Measurements from ENCODE around the gene PARD3B. TPM values are rescaled to one million over a fixed set of nuclear protein-coding genes. Genes with fewer than 3 reads are reported as not detected.
"Not testable (repeated sequence)": the region's sequence is repeated elsewhere in the genome, so short reads cannot be mapped to it uniquely, and the experiment has no call there.

PARD3B gene
- total RNA-seq, 4 donors from 2014 or later: 27.8 to 39.3 (median 33.7) TPM

GRCh38 chr2:205481861-205482260, 936.6 kb downstream of the PARD3B start:
- no peak for ATAC-seq (ENCODE audit: low FRiP score)
- TF ChIP-seq, protein P1, sequence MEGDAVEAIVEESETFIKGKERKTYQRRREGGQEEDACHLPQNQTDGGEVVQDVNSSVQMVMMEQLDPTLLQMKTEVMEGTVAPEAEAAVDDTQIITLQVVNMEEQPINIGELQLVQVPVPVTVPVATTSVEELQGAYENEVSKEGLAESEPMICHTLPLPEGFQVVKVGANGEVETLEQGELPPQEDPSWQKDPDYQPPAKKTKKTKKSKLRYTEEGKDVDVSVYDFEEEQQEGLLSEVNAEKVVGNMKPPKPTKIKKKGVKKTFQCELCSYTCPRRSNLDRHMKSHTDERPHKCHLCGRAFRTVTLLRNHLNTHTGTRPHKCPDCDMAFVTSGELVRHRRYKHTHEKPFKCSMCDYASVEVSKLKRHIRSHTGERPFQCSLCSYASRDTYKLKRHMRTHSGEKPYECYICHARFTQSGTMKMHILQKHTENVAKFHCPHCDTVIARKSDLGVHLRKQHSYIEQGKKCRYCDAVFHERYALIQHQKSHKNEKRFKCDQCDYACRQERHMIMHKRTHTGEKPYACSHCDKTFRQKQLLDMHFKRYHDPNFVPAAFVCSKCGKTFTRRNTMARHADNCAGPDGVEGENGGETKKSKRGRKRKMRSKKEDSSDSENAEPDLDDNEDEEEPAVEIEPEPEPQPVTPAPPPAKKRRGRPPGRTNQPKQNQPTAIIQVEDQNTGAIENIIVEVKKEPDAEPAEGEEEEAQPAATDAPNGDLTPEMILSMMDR (IDR thresholded peaks at IDR 0.05): no peak
- DNase-seq (ENCODE audit: low spot score): no peak

DNA sequence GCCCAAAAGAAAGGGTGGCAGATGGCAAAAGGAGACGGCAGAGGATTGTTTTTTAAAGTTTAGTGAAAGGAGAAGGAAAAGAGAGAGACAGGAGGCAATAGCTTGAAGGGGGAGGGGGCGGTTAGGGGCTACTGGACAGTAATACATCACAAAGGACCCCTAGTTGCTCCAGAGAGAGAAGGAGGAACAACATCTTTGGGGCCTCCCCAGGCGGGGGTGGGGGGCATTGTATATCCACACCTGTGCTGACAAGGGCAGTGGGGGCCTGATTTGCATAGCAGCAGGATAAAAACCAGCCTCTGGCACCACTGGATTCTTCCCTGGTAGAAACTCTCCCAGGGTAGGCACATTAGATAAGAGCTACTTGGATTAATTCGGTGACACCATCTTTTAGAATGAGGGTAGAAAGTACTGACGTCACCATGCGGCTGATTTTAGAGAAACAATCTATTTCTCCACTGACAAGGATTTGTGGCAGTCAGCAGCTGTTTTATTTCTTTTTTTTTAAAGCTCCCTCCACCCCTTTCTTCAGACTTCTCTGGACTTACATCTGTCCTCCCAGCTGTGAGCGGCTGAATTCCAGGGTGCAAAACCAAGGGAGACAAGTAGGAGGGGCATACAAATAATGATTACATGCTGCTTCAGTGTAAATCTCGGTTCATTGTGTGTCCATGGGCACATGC, 937.3 kb downstream of the PARD3B start:
- DNase-seq (ENCODE audit: low spot score) (no peak), ATAC-seq (ENCODE audit: low FRiP score) (no peak)
- TF ChIP-seq, protein P1 (IDR thresholded peaks at IDR 0.05): no peak

DNA sequence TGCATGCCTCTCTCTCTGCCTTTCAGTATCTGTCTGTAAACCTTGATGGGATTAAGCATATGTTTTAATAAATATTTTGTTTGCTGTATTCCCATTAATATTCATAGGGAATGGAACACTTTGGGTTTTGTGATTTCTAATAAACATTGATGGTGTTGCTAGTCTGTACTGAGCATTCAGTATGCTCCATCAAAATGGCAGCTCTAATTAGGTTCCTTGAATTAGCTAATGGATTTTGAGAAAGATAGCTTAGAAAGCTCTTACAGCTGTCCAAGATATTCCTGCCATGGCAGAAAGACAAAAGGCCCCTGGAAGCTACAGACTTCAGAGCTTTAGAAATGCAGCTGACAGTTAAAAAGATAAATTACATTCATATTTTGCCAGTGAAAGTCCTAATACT, 937.8 kb downstream of the PARD3B start:
- TF ChIP-seq, protein P1 (IDR thresholded peaks at IDR 0.05): no peak
- DNase-seq (ENCODE audit: low spot score) (no peak), ATAC-seq (ENCODE audit: low FRiP score) (no peak)

- no peak for DNase-seq (ENCODE audit: low spot score)
- TF ChIP-seq, protein P1 (IDR thresholded peaks at IDR 0.05): no peak
- ATAC-seq (ENCODE audit: low FRiP score): no peak
Measured at GRCh38 chr2:205484215-205484614, 938.9 kb downstream of the PARD3B start.

GRCh38 chr2:205484764-205485163, 939.5 kb downstream of the PARD3B start:
- ATAC-seq (ENCODE audit: low FRiP score): no peak
- TF ChIP-seq, protein P1 (IDR thresholded peaks at IDR 0.05): no peak
- DNase-seq (ENCODE audit: low spot score): no peak

DNA sequence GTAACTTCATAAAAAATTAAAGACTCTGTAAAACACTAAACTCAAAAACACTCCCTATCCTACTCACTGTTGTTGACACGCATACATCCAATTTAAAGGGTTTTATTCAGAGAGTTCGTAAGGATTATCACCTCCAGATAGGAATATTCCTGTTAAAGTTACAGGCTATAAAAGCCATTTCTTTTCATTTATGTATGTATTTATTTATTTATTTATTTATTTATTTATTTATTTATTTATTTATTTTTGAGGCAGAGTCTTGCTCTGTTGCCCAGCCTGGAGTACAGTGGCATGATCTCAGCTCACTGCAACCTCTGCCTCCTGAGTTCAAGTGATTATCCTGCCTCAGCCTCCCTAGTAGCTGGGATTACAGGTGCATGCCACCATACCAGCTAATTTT, 948.3 kb downstream of the PARD3B start:
- DNase-seq (ENCODE audit: low spot score); ATAC-seq (ENCODE audit: low FRiP score): not testable (repeated sequence)

DNA sequence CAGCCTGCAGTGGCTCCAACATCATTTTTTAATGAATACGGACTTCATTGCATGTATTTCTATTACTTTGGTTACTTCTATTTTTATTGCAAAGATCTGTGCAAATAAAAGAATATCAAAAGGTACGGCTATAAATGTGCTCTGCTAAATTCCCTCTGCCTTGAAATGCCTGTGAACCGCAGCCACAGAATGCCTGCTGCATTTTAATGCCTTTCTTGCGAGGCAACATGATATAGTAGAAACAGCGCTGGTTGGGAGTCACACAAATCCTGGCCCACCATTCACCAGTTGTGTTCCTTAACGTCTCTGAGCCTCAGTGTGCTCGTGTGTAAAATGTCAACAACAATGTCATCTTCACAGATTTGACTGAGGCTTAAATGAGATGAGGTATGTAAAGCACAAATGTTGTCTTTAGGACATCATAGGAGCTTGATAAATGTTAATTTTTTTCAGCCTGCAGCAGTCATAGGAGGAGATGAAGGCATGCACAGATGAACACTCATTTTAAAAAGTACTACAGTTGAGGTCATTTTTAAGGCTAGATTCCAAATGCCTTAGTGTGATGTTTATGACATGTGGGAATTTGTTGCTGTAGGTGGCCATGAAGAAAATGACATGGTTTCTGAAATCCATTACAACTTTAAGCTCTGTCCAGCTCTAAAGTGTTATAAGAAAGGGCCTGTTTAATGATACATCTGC, 949.4 kb downstream of the PARD3B start:
- no peak for ATAC-seq (ENCODE audit: low FRiP score)
- TF ChIP-seq, protein P1 (IDR thresholded peaks at IDR 0.05): no peak
- DNase-seq (ENCODE audit: low spot score): no peak

All from omental fat pad (tissue), 4 donors.